ENCODE measurements around the gene COL18A1.

DNA sequence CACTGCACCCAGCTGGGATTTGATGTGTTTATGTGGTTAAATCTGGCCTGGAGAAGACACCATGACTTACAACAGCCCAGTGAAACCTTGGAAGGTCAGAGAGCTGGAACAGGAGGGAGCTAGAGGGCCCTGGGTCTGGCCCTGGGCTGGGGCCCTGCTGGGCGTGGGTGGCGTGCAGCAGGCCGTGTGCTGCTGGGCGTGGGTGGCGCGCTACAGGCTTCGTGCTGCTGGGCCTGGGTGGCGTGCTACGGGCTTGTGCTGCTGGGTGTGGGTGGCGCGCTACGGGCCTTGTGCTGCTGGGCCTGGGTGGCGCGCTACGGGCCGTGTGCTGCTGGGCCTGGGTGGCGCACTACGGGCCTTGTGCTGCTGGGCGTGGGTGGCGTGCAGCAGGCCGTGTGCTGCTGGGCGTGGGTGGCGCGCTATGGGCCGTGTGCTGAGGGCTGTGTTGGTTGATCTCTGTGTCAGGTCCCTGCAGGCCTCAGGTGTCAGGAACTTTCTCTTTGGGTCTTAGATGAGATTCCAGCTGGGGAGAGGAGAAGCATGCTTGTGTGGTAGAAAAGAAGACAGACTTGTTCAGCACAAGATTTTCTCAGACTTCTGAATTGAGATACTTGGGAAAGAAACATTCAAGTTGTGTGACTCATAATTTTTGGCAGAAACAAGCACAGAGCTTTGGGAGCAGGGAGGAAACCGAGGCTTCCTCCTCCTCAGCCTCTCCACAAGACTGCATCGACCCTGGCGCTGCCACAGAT is 66.0 kb downstream of the COL18A1 start:
- TF ChIP-seq, protein P1, sequence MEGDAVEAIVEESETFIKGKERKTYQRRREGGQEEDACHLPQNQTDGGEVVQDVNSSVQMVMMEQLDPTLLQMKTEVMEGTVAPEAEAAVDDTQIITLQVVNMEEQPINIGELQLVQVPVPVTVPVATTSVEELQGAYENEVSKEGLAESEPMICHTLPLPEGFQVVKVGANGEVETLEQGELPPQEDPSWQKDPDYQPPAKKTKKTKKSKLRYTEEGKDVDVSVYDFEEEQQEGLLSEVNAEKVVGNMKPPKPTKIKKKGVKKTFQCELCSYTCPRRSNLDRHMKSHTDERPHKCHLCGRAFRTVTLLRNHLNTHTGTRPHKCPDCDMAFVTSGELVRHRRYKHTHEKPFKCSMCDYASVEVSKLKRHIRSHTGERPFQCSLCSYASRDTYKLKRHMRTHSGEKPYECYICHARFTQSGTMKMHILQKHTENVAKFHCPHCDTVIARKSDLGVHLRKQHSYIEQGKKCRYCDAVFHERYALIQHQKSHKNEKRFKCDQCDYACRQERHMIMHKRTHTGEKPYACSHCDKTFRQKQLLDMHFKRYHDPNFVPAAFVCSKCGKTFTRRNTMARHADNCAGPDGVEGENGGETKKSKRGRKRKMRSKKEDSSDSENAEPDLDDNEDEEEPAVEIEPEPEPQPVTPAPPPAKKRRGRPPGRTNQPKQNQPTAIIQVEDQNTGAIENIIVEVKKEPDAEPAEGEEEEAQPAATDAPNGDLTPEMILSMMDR (IDR thresholded peaks at IDR 0.05 in 4 of 5, conservative IDR thresholded peaks at IDR 0.05 in 1 of 5), result no peak
- no peak for TF ChIP-seq POLR2A (IDR thresholded peaks at IDR 0.05)
